NCI-H748 treated with DMSO at 0.1 percent for 48 hours (cell line): ENCODE results near the gene CD300LG.
"Not testable (repeated sequence)": the region's sequence is repeated elsewhere in the genome, so short reads cannot be mapped to it uniquely, and the experiment has no call there.

ENCODE experiments used
- DNase-seq: peaks from one replicate; lab custom pipeline; 2025; lab: John Stamatoyannopoulos, UW

CD300LG gene

GRCh38 chr17:43854498-43854897 is 7.5 kb downstream of the CD300LG start:
- DNase-seq = no peak

GRCh38 chr17:43855061-43855460 is 8.1 kb downstream of the CD300LG start:
- no peak for DNase-seq

GRCh38 chr17:43856141-43856540 is 9.2 kb downstream of the CD300LG start:
- no peak for DNase-seq

GRCh38 chr17:43857141-43857540 is 10.2 kb downstream of the CD300LG start:
- no peak for DNase-seq

GRCh38 chr17:43857957-43858600 is 11.1 kb downstream of the CD300LG start:
- no peak for DNase-seq

GRCh38 chr17:43860077-43860725 is 13.2 kb downstream of the CD300LG start:
- no peak for DNase-seq

GRCh38 chr17:43860927-43861622 is 14.1 kb downstream of the CD300LG start:
- no peak for DNase-seq

GRCh38 chr17:43861960-43862359 is 15.0 kb downstream of the CD300LG start:
- DNase-seq = no peak

- DNase-seq = no peak
These were observed 17.4 kb downstream of the CD300LG start for GRCh38 chr17:43864161-43864984.

- DNase-seq = no peak
These were observed 21.4 kb downstream of the CD300LG start for GRCh38 chr17:43868226-43868994.

- DNase-seq = not testable (repeated sequence)
These were observed 22.1 kb downstream of the CD300LG start for GRCh38 chr17:43869031-43869430.

- DNase-seq = no peak
These were observed 25.1 kb downstream of the CD300LG start for GRCh38 chr17:43871946-43872690.

GRCh38 chr17:43873091-43873490 is 26.1 kb downstream of the CD300LG start:
- no peak for DNase-seq

- DNase-seq = no peak
These were observed 26.8 kb downstream of the CD300LG start for GRCh38 chr17:43873815-43874214.

GRCh38 chr17:43874293-43874692 is 27.3 kb downstream of the CD300LG start:
- DNase-seq = no peak

GRCh38 chr17:43875476-43876147 is 28.6 kb downstream of the CD300LG start:
- no peak for DNase-seq

GRCh38 chr17:43877031-43877430 is 30.1 kb downstream of the CD300LG start:
- no peak for DNase-seq

GRCh38 chr17:43877451-43878155 is 30.6 kb downstream of the CD300LG start:
- DNase-seq = no peak
